HG02571 (cell line): ENCODE measurements around the gene PELI2.
A peak's percentile ranks its signal among the peaks of the same experiment; 100 is the strongest.

Experiments
- ATAC-seq: cut with Tn5 transposase; IDR thresholded peaks from one replicate; pipeline ENCODE4 v1.9.1; 2021; ENCODE audit warnings: mild to moderate bottlenecking, moderate library complexity; ENCODE audit not compliant: unreplicated experiment

The PELI2 gene

DNA sequence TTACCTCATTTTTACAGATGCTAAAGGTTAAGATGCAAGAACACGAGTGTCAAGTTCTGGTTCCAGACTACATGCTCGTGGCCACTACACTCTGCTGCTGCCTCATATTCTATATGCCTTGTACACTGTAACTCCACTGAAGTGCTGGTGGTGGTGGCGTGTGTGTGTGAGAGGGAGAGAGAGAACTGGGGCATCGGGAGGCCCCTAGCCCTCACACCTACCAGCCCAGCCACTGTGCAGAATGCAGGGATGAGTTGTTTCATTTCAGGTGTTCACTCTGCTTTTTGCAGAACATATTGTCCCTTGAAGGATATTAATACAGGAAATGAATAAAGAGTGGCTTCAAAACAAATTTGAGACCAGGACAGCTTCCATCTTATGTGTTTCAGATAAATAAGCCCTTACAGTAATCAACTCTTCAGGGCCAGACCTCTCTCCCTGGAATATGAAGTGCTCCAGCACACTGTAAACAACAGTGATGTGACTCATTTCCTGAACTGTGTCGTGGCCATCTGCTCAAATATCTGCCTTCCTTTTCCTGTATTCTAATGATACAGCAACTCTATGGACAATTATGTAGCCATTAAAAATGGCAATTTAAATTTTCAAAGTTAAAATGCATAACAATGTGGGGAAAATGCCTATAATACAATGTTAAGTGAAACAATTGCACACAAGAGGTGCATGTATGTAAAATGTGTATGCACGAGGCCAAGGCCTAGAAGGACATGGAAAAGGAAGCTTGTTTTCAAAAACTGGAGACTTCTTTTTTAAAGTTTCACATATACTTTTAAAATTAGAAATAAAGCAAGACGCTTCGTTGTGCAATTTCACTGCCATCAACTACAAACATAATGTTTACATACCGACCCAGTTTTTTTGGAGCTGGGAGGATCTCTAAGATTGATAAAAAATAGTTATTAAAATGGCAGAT, 215.4 kb downstream of the PELI2 start:
- ATAC-seq: no peak

DNA sequence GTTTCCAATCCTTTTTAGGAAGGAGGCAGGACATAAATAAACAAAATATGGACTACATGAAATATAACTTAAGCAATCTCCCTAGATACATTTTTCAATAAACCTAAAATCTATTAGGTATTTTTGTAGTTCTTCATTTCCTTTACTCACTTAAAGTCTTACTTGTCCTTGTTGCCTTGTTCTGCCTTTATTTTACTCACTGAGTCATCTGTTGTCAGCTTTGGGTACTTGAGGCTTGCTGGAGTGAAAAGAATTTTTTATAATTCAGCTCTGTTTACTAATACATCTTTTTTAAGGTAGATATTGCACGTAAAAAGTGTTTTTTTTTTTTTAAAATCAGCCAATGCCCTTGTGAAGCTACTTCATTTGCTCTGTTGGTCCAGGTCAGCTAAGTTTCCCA, 216.2 kb downstream of the PELI2 start:
- ATAC-seq: no peak

DNA sequence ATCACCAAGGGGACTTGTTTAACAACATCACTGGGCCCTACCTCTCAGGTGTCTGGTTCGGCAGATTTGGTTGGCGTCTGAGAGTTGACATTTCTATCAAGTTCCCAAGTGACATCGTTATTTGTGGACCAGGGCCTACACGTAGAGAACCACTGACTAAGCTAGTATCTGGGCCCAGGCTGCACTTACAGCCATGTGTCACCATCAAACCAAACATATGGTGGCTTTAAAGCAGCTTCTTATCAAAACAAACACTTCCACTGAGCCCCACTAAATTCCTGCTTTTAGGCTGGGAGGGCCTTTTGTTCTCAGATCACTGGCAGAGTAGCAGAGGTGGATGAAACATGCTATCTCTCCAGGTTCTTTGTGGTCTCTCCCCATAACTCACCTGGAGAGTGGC, 220.5 kb downstream of the PELI2 start:
- ATAC-seq: no peak

DNA sequence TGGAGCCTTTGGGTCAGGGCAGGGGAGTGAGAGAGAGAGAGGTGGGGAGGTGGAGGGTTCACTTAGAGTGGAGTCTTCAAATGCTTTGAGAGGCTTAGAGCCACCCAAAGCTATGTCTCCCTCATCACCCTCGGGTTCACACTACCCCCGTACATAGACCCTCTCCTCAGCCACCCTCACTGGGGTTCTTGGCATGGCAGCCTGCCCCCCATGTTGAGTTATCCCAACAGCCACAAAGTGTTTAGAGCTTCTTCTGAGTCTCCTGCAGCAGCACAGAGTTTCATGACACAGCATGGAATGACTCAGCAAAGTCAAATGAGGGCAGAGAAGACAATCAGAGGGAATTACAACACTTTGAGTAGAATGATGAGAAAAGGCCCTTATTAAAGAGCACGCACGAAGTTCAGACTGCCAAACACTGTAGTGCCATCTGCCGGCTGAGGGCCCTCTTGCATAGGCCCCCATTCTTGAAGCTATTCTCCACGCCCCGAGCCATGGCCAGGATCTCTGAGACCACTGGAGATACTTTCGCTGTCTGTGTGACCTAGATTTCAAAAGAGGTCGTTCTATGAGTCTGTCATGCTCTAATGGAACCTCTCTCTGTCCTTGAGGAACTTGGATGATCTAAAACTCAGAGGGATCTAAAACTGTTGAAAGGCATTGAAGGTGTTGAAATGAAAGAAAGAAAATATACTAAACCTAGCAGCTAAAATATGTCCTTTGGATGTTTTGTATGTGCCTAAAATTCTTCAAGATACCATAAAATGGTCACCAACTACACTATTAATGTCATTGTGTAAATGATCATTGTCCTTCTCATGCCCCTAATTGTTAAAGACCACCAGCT, 221.9 kb downstream of the PELI2 start:
- ATAC-seq: peak; percentile 63

DNA sequence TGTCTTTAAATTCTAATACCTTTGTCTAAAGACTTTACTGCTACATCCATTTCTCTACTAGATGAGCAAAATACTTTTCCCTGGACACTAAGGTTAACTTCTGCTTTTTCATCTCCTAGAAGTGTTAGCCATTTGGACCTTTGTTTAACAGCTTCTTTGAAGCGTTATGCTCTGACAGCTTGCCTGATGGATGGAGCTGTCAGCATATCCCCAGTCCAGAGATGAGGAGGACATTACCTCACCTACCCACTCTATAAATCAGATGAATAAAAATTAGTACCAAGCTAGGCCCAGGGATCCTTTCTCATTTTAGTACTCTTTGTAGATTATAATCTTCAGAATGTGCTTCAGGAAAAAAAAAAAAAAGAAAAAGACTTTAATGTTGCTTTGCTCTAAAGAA, 222.7 kb downstream of the PELI2 start:
- ATAC-seq: no peak

DNA sequence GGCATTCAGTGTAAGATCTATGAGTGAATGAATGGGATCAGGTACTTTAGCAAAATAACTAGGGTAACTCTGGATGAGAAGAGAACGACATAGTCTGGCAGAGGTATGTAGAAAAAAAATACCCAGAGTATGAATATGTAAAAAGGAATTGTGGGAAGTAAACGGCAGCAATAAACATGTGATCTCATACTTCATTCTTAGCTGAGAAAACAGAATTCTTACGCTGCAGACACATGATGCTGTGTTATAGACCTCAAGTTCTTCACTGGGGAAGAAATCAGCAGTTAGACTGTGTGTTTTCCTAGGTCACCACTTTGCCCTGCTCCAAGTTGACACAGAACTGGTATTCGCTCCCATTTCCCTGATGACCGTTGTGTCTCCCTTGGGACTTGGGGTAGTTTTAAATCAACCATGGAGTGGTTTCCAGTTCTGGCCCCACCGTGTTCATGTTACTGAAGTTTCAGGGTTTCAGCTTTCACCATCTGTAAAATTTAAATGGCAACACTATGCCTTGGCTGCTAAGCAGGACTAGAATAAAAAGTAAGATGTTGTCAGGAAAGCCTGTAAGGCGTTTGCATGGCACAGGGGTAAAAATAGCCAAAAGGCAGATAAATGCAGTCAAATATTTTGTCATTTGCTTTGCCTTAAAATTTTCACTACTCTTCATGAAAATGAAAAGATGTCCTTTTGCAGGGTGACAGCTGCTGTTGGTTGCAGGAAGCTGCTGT, 223.7 kb downstream of the PELI2 start:
- ATAC-seq: no peak

DNA sequence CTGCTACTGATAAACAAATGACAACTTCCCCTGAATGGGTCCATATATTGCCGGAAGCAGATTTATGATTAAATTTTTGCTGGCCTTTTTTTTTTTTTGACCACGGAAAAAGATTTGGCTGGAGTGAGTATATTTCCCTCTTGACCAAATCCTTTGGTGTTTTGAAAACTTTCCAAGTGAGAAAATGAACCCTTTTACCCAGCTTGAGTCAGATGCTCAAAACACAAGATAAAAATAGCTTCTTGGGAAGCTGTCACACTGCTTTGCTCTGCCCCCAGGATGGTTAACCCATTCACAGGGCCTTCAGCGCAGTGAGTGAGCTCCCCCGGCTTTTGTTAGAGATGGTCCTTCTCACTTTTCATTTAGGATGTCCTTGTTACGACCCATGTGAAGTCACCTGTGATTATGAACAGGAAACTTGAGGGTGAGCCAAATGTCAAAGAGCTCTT, 224.3 kb downstream of the PELI2 start:
- no peak for ATAC-seq

DNA sequence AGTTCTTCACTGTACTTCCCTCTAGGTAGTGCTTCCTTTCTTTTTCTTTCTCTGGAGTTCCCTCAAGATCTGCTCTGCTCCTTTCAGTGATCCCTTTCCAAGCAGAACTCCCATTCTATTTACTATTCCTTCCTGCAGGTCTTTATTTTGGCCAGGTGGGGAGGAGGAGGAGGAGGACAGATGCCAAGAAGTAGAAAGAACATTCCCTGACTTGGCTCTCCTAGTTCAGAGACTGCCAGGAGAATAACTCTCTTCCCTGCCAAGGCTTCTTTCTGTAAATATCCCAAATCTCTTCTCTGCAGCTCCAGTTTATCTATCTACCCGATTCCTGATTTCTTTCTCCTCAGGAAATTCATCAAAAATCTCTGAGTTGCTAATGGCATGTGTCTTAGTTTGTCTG, 231.7 kb downstream of the PELI2 start:
- no peak for ATAC-seq
